H1 (cell line): ENCODE results near the gene ANKS1B. TPM values are rescaled to one million over a fixed set of nuclear protein-coding genes. Genes with fewer than 3 reads are reported as not detected.

Experiments used
- CHD1 ChIP-seq: IDR thresholded peaks from 2 replicates; pipeline ENCODE4 v1.6.1; 2012; ENCODE audit warnings: low read depth, low read length, improper control_type of control experiment
- MAFK ChIP-seq: IDR thresholded peaks from 2 replicates; pipeline ENCODE4 v1.6.1; 2012; ENCODE audit warnings: low read depth, mild to moderate bottlenecking, improper control_type of control experiment, low read length
- NANOG ChIP-seq: IDR thresholded peaks from 2 replicates; pipeline ENCODE4 v1.6.1; 2011; ENCODE audit warnings: low read length, low read depth, mild to moderate bottlenecking, inconsistent platforms; ENCODE audit not compliant: insufficient read depth, poor library complexity, severe bottlenecking
- POU5F1 ChIP-seq: IDR thresholded peaks from 2 replicates; pipeline ENCODE4 v1.6.1; 2011; ENCODE audit warnings: low read depth, mild to moderate bottlenecking, low read length, moderate library complexity
- SP1 ChIP-seq: IDR thresholded peaks from 2 replicates; pipeline ENCODE4 v1.6.1; 2011; ENCODE audit warnings: low read depth, low read length
- polyA plus RNA-seq, 7 experiments: library from polyadenylated mRNA; depleted of rRNA in 3 of 7; stranded (reverse) in 5 of 7; unstranded in 2 of 7; fragments of >200 nt in 5 of 7; fragments of 200-250 nt in 2 of 7; gene quantifications; 1 replicate in 5 of 7; 2 replicates in 1 of 7; 4 replicates in 1 of 7; pipeline versions ENCODE4 v1.2.1 to v1.2.3, GENCODE V29; 2011 to 2013; ENCODE audit warnings: missing spikeins in 2 of 7, mixed read lengths in 2 of 7
- total RNA-seq: library from RNA; stranded (reverse); fragmentation: NEBNext Ultra II Directional; extraction: Animal tissue kit (Norgen Biotek cat#: 25700); gene quantifications from 2 replicates; pipeline ENCODE4 v1.2.1, GENCODE V29; 2021
- TF ChIP-seq, protein P1 (sequence below): IDR thresholded peaks from 2 replicates; pipeline ENCODE4 v1.6.1; 2012; ENCODE audit warnings: inconsistent platforms

The ANKS1B gene
- total and polyA plus RNA-seq, 2 of the 8 experiments (the other 6 are each of a cell fraction or from before 2014, with no cell fraction given), result 2.7 to 6.1 TPM

DNA sequence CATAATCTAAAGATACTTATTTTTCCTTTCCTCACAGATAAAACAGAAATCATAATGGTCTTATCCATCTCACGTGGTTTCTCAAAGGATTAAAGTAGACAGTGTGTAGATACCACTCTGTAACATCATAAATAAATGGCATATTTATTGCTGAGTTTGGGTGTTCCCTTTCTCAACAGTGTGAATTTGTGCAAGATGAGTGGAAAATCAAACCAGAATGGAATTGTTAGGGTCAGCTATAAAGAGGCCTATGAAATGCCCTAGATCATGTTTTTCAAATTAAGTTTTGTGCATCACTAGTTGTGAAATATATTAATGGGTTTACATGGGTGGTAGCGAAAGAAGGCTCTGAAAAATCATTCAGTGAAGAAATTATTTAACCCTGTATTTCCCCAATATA is 553.5 kb downstream of the ANKS1B start (continued):
- TF ChIP-seq, protein P1, sequence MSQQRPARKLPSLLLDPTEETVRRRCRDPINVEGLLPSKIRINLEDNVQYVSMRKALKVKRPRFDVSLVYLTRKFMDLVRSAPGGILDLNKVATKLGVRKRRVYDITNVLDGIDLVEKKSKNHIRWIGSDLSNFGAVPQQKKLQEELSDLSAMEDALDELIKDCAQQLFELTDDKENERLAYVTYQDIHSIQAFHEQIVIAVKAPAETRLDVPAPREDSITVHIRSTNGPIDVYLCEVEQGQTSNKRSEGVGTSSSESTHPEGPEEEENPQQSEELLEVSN, result no peak
- no peak for TF ChIP-seq NANOG
- no peak for TF ChIP-seq MAFK
- TF ChIP-seq POU5F1, result no peak
- no peak for TF ChIP-seq SP1
- no peak for TF ChIP-seq CHD1
